Measurements from ENCODE around the gene ANKRD28. TPM values are rescaled to one million over a fixed set of nuclear protein-coding genes. Genes with fewer than 3 reads are reported as not detected.
A peak's percentile ranks its signal among the peaks of the same experiment; 100 is the strongest.

The ANKRD28 gene
- total and polyA plus RNA-seq, 3 experiments from 2014 or later = 11.2 to 41.5 (median 40.2) TPM

DNA sequence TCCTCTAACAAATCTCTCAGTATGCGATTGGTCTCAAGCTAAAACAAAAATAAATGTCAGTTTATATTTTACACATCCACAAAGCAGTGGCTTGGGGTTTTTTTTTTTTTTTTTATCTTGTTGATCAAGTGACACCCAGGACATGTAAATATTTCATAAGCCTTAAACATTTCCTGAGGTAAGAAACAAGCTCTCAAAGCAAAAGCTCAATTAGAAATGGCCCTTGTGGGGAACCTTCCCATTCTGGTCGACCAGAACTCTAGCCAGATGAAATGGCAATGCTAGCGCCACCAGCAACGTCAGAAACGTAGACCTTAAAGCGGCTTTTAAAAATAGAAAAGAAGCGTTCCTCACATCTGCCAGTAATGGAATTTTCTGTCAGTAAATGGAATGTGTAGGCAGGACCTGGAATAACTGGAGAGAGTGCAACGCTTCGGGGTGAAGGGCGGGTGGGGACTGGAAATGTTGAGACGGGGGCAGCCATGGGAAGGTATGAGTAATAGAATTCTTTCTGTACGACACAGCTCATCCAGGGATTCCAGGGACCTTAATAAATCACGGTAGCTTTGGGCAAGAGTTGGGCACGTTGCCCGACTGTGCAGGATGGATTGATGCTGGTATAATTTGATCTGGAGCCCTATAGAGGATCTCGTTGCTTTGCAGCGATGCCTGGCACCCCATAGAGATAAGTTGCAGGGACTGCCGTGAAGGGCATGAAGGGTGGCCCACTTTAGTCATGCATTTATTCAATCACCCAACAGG is 151.9 kb downstream of the ANKRD28 start:
- Histone ChIP-seq H3K36me3 (ENCODE audit: insufficient read depth, low read length) (no peaks in the 10 kb centered on the region), H3K4me1 (ENCODE audit: insufficient read depth, low read length) (peaks cover 42% of the 10 kb centered on the region), H3K27me3 (ENCODE audit: insufficient read depth, low read length, poor library complexity, severe bottlenecking) (no peaks in the 10 kb centered on the region), H3K4me3 (ENCODE audit: low read length) (no peak overlapping the region), H3K27ac (ENCODE audit: low read depth, low read length) (no peak overlapping the region), H3K9me3 (ENCODE audit: low read length) (no peaks in the 10 kb centered on the region)
- peak overlapping the region in 6 of 7 donors; percentile 7 to 80 (median 44) for H3K4me3 Mint-ChIP-seq
- H3K36me3 Mint-ChIP-seq = peaks cover 7 to 26% (median 8%) of the 10 kb centered on the region in 3 donors
- POLR2A ChIA-PET = interaction anchor here (0.5 kb wide), 1 partner anchor 102 kb away, joined by 4 read pairs; no protein-coding TSS in a partner anchor
- H3K27ac Mint-ChIP-seq = peak overlapping the region in 2 of 8 donors; percentile 38 to 91
- H3K4me1 Mint-ChIP-seq = peaks cover 44 to 57% (median 57%) of the 10 kb centered on the region in 3 donors
- no peaks in the 10 kb centered on the region for H3K9me3 Mint-ChIP-seq
- DNase-seq = no peak
- CTCF ChIA-PET = no interaction called here
- H3K27me3 Mint-ChIP-seq = peaks cover 4 to 11% of the 10 kb centered on the region in 2 donors

GRCh38 chr3:15645246-15645645 is 152.5 kb downstream of the ANKRD28 start:
- H3K27me3 ChIP-seq (ENCODE audit: insufficient read depth, low read length, poor library complexity, severe bottlenecking) = no peaks in the 10 kb centered on the region
- CTCF ChIA-PET = no interaction called here
- no peak overlapping the region for H3K4me3 ChIP-seq (ENCODE audit: low read length)
- no peaks in the 10 kb centered on the region for H3K9me3 Mint-ChIP-seq
- POLR2A ChIA-PET = interaction anchor here (0.5 kb wide), 1 partner anchor 101 kb away, joined by 4 read pairs; no protein-coding TSS in a partner anchor
- peaks cover 4 to 7% of the 10 kb centered on the region in 2 donors for H3K27me3 Mint-ChIP-seq
- H3K4me1 ChIP-seq (ENCODE audit: insufficient read depth, low read length) = peaks cover 42% of the 10 kb centered on the region
- H3K4me3 Mint-ChIP-seq = peak overlapping the region in 2 of 7 donors; percentile 7 to 44
- peaks cover 44 to 54% (median 53%) of the 10 kb centered on the region in 3 donors for H3K4me1 Mint-ChIP-seq
- H3K36me3 ChIP-seq (ENCODE audit: insufficient read depth, low read length) = no peaks in the 10 kb centered on the region
- H3K27ac Mint-ChIP-seq = peak overlapping the region in 2 of 8 donors; percentile 22 to 50
- no peaks in the 10 kb centered on the region for H3K9me3 ChIP-seq (ENCODE audit: low read length)
- H3K36me3 Mint-ChIP-seq = peaks cover 7 to 26% (median 8%) of the 10 kb centered on the region in 3 donors
- no peak for DNase-seq
- H3K27ac ChIP-seq (ENCODE audit: low read depth, low read length) = no peak overlapping the region

GRCh38 chr3:15638891-15639262 is 158.9 kb downstream of the ANKRD28 start:
- ChIA-PET POLR2A (no interaction called here), CTCF (no interaction called here)
- Histone ChIP-seq H3K27ac (ENCODE audit: low read depth, low read length) (no peak overlapping the region), H3K36me3 (ENCODE audit: insufficient read depth, low read length) (no peaks in the 10 kb centered on the region), H3K9me3 (ENCODE audit: low read length) (no peaks in the 10 kb centered on the region), H3K4me1 (ENCODE audit: insufficient read depth, low read length) (peaks cover 13% of the 10 kb centered on the region), H3K27me3 (ENCODE audit: insufficient read depth, low read length, poor library complexity, severe bottlenecking) (no peaks in the 10 kb centered on the region), H3K4me3 (ENCODE audit: low read length) (no peak overlapping the region)
- Mint-ChIP-seq H3K4me3 (no peak overlapping the region), H3K27ac (no peak overlapping the region), H3K27me3 (no peaks in the 10 kb centered on the region), H3K4me1 (peaks cover 20 to 39% (median 37%) of the 10 kb centered on the region in 3 donors), H3K9me3 (no peaks in the 10 kb centered on the region), H3K36me3 (peaks cover 3 to 16% (median 14%) of the 10 kb centered on the region in 3 donors)
- DNase-seq = no peak

DNA sequence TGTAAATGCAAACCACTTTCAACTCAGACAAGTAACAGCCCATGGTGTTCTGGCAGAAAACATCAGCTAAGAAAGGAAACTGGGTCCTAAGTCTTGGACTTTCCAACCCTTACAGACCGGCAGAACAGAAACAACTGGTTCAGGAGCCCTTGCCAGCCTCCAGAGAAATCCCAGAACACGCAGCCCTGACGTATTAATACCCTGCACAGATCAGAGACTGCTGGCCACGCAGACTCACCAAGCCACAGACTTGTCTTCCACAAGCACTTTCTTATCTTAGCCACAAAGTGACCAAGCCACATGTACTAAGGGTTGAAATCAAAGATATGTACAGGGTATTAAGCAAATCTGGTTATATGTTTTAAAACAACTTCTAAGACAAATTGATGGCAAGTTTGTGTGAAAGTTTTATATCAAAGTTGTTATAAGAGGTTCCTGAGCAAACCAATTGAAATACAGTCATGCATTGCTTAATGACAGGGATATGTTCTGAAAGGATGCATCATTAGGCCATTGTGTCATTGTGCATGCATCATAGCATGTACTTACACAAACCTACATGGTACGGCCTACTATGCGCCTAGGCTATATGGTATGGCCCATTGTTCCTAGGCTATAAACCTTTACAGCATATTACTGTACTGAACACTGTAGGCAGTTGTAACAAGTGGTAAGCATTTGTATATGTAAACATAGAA is 159.4 kb downstream of the ANKRD28 start:
- POLR2A ChIA-PET = no interaction called here
- H3K27ac ChIP-seq (ENCODE audit: low read depth, low read length) = no peak overlapping the region

GRCh38 chr3:15637131-15637951 is 160.4 kb downstream of the ANKRD28 start:
- POLR2A ChIA-PET = no interaction called here
- H3K36me3 Mint-ChIP-seq = peaks cover 0 to 15% (median 15%) of the 10 kb centered on the region in 3 donors
- H3K4me3 Mint-ChIP-seq = peak overlapping the region in 2 of 7 donors; percentile 30 to 32
- CTCF ChIA-PET = interaction anchor here (1.7 kb wide), 1 partner anchor 174 kb away, joined by 3 read pairs; no protein-coding TSS in a partner anchor
- peak overlapping the region in 5 of 8 donors; percentile 30 to 72 (median 46) for H3K27ac Mint-ChIP-seq
- no peaks in the 10 kb centered on the region for H3K36me3 ChIP-seq (ENCODE audit: insufficient read depth, low read length)
- H3K9me3 Mint-ChIP-seq = no peaks in the 10 kb centered on the region
- H3K27ac ChIP-seq (ENCODE audit: low read depth, low read length) = no peak overlapping the region
- H3K4me1 Mint-ChIP-seq = peaks cover 20 to 39% (median 37%) of the 10 kb centered on the region in 3 donors
- no peaks in the 10 kb centered on the region for H3K27me3 ChIP-seq (ENCODE audit: insufficient read depth, low read length, poor library complexity, severe bottlenecking)
- peaks cover 13% of the 10 kb centered on the region for H3K4me1 ChIP-seq (ENCODE audit: insufficient read depth, low read length)
- no peak for DNase-seq
- no peaks in the 10 kb centered on the region for H3K27me3 Mint-ChIP-seq
- no peak overlapping the region for H3K4me3 ChIP-seq (ENCODE audit: low read length)
- no peaks in the 10 kb centered on the region for H3K9me3 ChIP-seq (ENCODE audit: low read length)

More for the DNA sequence above, 159.4 kb downstream of the ANKRD28 start:
- H3K27me3 Mint-ChIP-seq = no peaks in the 10 kb centered on the region
- H3K27ac Mint-ChIP-seq = peak overlapping the region in 1 of 8 donors; percentile 40
- no peak overlapping the region for H3K4me3 ChIP-seq (ENCODE audit: low read length)
- no peaks in the 10 kb centered on the region for H3K27me3 ChIP-seq (ENCODE audit: insufficient read depth, low read length, poor library complexity, severe bottlenecking)
- no peak for DNase-seq
- H3K9me3 ChIP-seq (ENCODE audit: low read length) = no peaks in the 10 kb centered on the region
- no peaks in the 10 kb centered on the region for H3K36me3 ChIP-seq (ENCODE audit: insufficient read depth, low read length)
- H3K4me3 Mint-ChIP-seq = no peak overlapping the region
- H3K9me3 Mint-ChIP-seq = no peaks in the 10 kb centered on the region
- H3K4me1 Mint-ChIP-seq = peaks cover 20 to 39% (median 37%) of the 10 kb centered on the region in 3 donors
- H3K4me1 ChIP-seq (ENCODE audit: insufficient read depth, low read length) = peaks cover 13% of the 10 kb centered on the region
- peaks cover 3 to 15% (median 14%) of the 10 kb centered on the region in 3 donors for H3K36me3 Mint-ChIP-seq
- CTCF ChIA-PET = interaction anchor here (1.7 kb wide), 1 partner anchor 173 kb away, joined by 3 read pairs; no protein-coding TSS in a partner anchor

DNA sequence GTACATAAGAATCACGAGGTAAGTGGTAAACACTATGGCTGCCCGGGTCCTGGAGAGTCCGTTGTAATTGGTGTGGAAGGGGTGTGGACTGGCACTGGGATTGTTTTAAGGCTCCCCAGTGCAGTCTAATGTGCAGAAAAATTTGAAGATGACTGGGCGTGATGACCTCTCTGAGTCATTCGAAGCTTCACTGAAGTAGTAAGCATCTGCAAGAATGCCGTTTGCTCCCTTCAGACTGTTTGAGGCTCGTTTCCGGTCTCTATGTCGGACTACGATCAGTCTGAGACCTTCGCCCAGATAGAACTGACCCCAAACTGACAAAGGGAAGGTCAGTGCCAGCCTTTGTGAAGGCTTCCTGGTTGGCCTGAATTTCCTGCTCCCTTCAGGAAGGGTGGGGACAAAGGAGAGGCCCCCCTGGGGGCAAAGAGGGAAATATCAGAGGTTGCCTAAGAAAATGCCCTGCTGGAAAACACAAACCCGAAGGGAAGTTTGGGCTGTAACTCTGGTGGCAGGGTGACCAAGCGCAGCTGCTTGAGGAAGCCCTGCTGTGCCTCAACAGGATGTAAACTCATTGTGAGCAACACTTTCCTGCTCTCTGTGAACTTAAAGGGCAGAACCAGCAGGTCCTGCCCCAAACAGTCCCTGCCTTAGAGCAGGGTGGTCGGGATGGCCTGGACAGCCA is 161.6 kb downstream of the ANKRD28 start:
- H3K27ac Mint-ChIP-seq = peak overlapping the region in 7 of 8 donors; percentile 19 to 85 (median 75)
- Histone ChIP-seq H3K36me3 (ENCODE audit: insufficient read depth, low read length) (no peaks in the 10 kb centered on the region), H3K4me1 (ENCODE audit: insufficient read depth, low read length) (peaks cover 13% of the 10 kb centered on the region), H3K27ac (ENCODE audit: low read depth, low read length) (no peak overlapping the region), H3K9me3 (ENCODE audit: low read length) (no peaks in the 10 kb centered on the region), H3K27me3 (ENCODE audit: insufficient read depth, low read length, poor library complexity, severe bottlenecking) (no peaks in the 10 kb centered on the region), H3K4me3 (ENCODE audit: low read length) (no peak overlapping the region)
- H3K4me1 Mint-ChIP-seq = peaks cover 25 to 46% (median 42%) of the 10 kb centered on the region in 3 donors
- CTCF ChIA-PET = interaction anchor here (1.6 to 2.0 kb wide), 2 partner anchors 10 to 176 kb away, joined by 5 to 7 read pairs; no protein-coding TSS in a partner anchor
- DNase-seq = peak in 1 of 5 donors; percentile 47
- POLR2A ChIA-PET = interaction anchor here (0.5 to 0.7 kb wide), 2 partner anchors 11 to 25 kb away, joined by 3 read pairs; no protein-coding TSS in a partner anchor
- peaks cover 0 to 11% (median 6%) of the 10 kb centered on the region in 3 donors for H3K36me3 Mint-ChIP-seq
- no peaks in the 10 kb centered on the region for H3K27me3 Mint-ChIP-seq
- H3K4me3 Mint-ChIP-seq = peak overlapping the region; percentile 6 to 84 (median 57)
- no peaks in the 10 kb centered on the region for H3K9me3 Mint-ChIP-seq

DNA sequence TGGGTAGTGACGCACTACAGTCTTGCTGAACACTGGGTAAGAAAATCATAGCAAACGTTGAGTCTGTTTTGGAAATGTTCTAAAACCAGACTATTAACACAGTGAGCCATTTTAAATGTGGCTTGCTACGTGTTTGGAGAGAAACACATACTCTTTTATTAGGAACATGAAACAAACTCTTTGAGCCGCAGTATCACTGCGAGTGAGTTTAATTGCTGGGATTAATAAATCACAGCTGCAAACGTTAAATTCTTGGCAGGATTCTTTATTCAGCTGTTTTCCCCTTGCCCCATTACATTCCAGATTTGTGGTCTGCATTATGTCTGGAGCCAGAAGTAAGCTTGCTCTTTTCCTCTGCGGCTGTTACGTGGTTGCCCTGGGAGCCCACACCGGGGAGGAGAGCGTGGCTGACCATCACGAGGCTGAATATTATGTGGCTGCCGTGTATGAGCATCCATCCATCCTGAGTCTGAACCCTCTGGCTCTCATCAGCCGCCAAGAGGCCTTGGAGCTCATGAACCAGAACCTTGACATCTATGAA is 162.6 kb downstream of the ANKRD28 start:
- Histone ChIP-seq H3K27ac (ENCODE audit: low read depth, low read length) (no peak overlapping the region), H3K4me3 (ENCODE audit: low read length) (no peak overlapping the region), H3K27me3 (ENCODE audit: insufficient read depth, low read length, poor library complexity, severe bottlenecking) (no peaks in the 10 kb centered on the region), H3K9me3 (ENCODE audit: low read length) (no peaks in the 10 kb centered on the region), H3K4me1 (ENCODE audit: insufficient read depth, low read length) (peaks cover 21% of the 10 kb centered on the region), H3K36me3 (ENCODE audit: insufficient read depth, low read length) (no peaks in the 10 kb centered on the region)
- H3K36me3 Mint-ChIP-seq = peaks cover 0 to 11% (median 6%) of the 10 kb centered on the region in 3 donors
- no peak overlapping the region for H3K27ac Mint-ChIP-seq
- DNase-seq = no peak
- H3K27me3 Mint-ChIP-seq = no peaks in the 10 kb centered on the region
- H3K4me3 Mint-ChIP-seq = peak overlapping the region in 1 of 7 donors; percentile 6
- ChIA-PET POLR2A (no interaction called here), CTCF (interaction anchor here (1.6 to 2.0 kb wide), 2 partner anchors 9 to 177 kb away, joined by 5 to 7 read pairs; no protein-coding TSS in a partner anchor)
- peaks cover 28 to 56% (median 51%) of the 10 kb centered on the region in 3 donors for H3K4me1 Mint-ChIP-seq
- H3K9me3 Mint-ChIP-seq = no peaks in the 10 kb centered on the region
